ENCODE measurements around the gene DSCAML1.

- TF ChIP-seq RCOR1 (conservative IDR thresholded peaks at IDR 0.05; ENCODE audit: low read depth, low read length) (no peak), MAX (IDR thresholded peaks at IDR 0.05; ENCODE audit: low read depth, low read length) (no peak), POLR2AphosphoS5 (IDR thresholded peaks at IDR 0.05; ENCODE audit: low read length) (no peak), CHD2 (IDR thresholded peaks at IDR 0.05; ENCODE audit: borderline replicate concordance, low read depth, low read length) (no peak), EP300 (IDR thresholded peaks at IDR 0.05; ENCODE audit: borderline replicate concordance in 1 of 2, control insufficient read depth in 1 of 2, low read depth in 2 of 2, low read length in 2 of 2) (no peak), RFX5 (IDR thresholded peaks at IDR 0.05; ENCODE audit: low read depth, low read length) (no peak), DPF2 (IDR thresholded peaks at IDR 0.05) (no peak)
- TF ChIP-seq, protein P1, sequence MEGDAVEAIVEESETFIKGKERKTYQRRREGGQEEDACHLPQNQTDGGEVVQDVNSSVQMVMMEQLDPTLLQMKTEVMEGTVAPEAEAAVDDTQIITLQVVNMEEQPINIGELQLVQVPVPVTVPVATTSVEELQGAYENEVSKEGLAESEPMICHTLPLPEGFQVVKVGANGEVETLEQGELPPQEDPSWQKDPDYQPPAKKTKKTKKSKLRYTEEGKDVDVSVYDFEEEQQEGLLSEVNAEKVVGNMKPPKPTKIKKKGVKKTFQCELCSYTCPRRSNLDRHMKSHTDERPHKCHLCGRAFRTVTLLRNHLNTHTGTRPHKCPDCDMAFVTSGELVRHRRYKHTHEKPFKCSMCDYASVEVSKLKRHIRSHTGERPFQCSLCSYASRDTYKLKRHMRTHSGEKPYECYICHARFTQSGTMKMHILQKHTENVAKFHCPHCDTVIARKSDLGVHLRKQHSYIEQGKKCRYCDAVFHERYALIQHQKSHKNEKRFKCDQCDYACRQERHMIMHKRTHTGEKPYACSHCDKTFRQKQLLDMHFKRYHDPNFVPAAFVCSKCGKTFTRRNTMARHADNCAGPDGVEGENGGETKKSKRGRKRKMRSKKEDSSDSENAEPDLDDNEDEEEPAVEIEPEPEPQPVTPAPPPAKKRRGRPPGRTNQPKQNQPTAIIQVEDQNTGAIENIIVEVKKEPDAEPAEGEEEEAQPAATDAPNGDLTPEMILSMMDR (IDR thresholded peaks at IDR 0.05 in 2 of 3, conservative IDR thresholded peaks at IDR 0.05 in 1 of 3; ENCODE audit: control insufficient read depth in 2 of 3, extremely low read depth in 1 of 3, insufficient read depth in 1 of 3, low read depth in 3 of 3, low read length in 3 of 3), result no peak
- TF ChIP-seq, protein P2, sequence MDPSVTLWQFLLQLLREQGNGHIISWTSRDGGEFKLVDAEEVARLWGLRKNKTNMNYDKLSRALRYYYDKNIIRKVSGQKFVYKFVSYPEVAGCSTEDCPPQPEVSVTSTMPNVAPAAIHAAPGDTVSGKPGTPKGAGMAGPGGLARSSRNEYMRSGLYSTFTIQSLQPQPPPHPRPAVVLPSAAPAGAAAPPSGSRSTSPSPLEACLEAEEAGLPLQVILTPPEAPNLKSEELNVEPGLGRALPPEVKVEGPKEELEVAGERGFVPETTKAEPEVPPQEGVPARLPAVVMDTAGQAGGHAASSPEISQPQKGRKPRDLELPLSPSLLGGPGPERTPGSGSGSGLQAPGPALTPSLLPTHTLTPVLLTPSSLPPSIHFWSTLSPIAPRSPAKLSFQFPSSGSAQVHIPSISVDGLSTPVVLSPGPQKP (IDR thresholded peaks at IDR 0.05; ENCODE audit: low read depth, low read length), result no peak
Observed at GRCh38 chr11:117669616-117670015, 127.4 kb downstream of the DSCAML1 start.

Data from GM12878 (cell line).